Measurements from ENCODE around the gene PAAF1.
A peak's percentile ranks its signal among the peaks of the same experiment; 100 is the strongest.

The PAAF1 gene

GRCh38 chr11:73949912-73950311 lies 73.1 kb downstream of the PAAF1 start:
- Histone ChIP-seq H2BK12ac (ENCODE audit: low read length in 2 of 2) (no peak overlapping the region), H3K14ac (ENCODE audit: low read length in 2 of 2) (no peak overlapping the region), H3K4me1 (ENCODE audit: control insufficient read depth, insufficient read depth, low read depth, low read length) (peaks cover 16% of the 10 kb centered on the region), H4K8ac (ENCODE audit: low read length) (no peak overlapping the region), H3K36me3 (ENCODE audit: control insufficient read depth in 1 of 2, insufficient read depth in 2 of 2, low read depth in 1 of 2, low read length in 2 of 2) (peaks cover 0 to 10% of the 10 kb centered on the region in 2 experiments), H2AFZ (ENCODE audit: low read depth, low read length) (no peak overlapping the region), H3K9me3 (ENCODE audit: control insufficient read depth, low read length) (peaks cover 5% of the 10 kb centered on the region), H3K23ac (ENCODE audit: low read length in 2 of 2) (no peak overlapping the region), H3K4ac (ENCODE audit: low read depth in 1 of 2, low read length in 2 of 2) (no peak overlapping the region), H3K27me3 (ENCODE audit: control insufficient read depth in 1 of 2, insufficient read depth in 1 of 2, low read length in 2 of 2) (no peaks in the 10 kb centered on the region), H3K9ac (ENCODE audit: low read length) (no peak overlapping the region), H2AK5ac (ENCODE audit: low read length, severe bottlenecking) (no peak overlapping the region), H4K91ac (ENCODE audit: low read length) (no peak overlapping the region), H3K79me1 (replicated peaks; ENCODE audit: low read length, poor library complexity, severe bottlenecking) (no peaks in the 10 kb centered on the region), H2BK120ac (ENCODE audit: low read depth, low read length) (no peak overlapping the region), H2BK15ac (ENCODE audit: low read depth, poor library complexity, severe bottlenecking) (no peak overlapping the region), H2BK5ac (ENCODE audit: low read depth, low read length, poor library complexity, severe bottlenecking) (no peak overlapping the region), H3K4me3 (ENCODE audit: insufficient read depth in 1 of 2, low read depth in 1 of 2, low read length in 2 of 2) (no peak overlapping the region), H3K4me2 (ENCODE audit: low read length, poor library complexity, severe bottlenecking) (no peak overlapping the region), H3K18ac (ENCODE audit: low read depth in 1 of 2, low read length in 2 of 2) (no peak overlapping the region), H3K27ac (ENCODE audit: low read length, poor library complexity, severe bottlenecking) (no peak overlapping the region)
- 97% methylated on average over 5 of the region's 5 CpGs for WGBS
- no peak for DNase-seq

DNA sequence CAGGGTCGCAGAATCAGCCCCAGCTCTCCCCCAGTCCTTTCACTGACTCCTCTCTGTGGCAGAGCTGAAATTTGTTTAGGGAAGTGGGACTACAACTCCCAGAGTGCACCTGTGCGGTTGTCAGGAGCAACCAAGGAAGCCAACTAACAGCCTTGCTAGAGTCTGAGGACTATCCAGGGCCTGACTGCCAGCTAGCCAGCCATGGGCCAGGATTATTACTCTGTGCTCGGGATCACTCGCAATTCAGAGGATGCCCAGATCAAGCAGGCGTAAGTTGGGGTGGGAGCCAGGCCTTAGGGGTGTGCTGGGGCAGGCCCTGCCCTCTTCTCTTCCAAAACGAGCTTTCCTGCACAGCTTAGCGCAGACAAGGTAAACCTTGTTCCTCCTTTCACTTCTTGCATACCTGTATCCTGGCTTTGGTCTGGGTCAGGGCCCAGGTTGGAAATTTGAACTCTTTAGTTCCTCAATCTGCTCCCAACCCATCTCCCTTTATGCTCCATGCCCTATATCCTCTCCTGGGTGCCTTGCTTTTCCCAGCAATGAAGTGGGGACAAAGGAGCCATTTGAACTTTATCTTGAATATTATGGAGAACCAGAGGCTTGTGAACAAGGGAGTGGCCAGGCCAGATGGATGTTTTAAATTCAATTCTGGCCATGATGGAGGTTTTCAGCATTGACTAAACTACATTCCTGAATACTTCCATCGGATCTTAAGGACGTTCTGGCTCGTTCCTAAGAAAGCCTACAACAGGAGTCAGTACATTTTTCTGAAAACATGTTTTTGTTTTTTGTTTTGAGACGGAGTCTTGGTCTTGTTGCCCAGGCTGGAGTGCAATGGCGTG lies 74.3 kb downstream of the PAAF1 start, which contains the start of gene DNAJB13:
TSS of gene DNAJB13 (plus strand) at position 158 of the 842 bp plus-strand sequence. CDS start at position 202, 44 bp downstream.
- Histone ChIP-seq H3K4me3 (ENCODE audit: insufficient read depth in 1 of 2, low read depth in 1 of 2, low read length in 2 of 2) (no peak within 1 kb of the TSS), H4K91ac (ENCODE audit: low read length) (no peak within 1 kb of the TSS), H2BK5ac (ENCODE audit: low read depth, low read length, poor library complexity, severe bottlenecking) (no peak within 1 kb of the TSS), H3K14ac (ENCODE audit: low read length in 2 of 2) (no peak within 1 kb of the TSS), H2BK12ac (ENCODE audit: low read length in 2 of 2) (no peak within 1 kb of the TSS), H3K27ac (ENCODE audit: low read length, poor library complexity, severe bottlenecking) (peak within 1 kb of the TSS; percentile 93), H3K36me3 (ENCODE audit: control insufficient read depth in 1 of 2, insufficient read depth in 2 of 2, low read depth in 1 of 2, low read length in 2 of 2) (peaks cover 0 to 10% of the 10 kb centered on the region in 2 experiments), H3K79me1 (replicated peaks; ENCODE audit: low read length, poor library complexity, severe bottlenecking) (no peaks in the 10 kb centered on the region), H3K4me1 (ENCODE audit: control insufficient read depth, insufficient read depth, low read depth, low read length) (peaks cover 20% of the 10 kb centered on the region), H2AFZ (ENCODE audit: low read depth, low read length) (no peak within 1 kb of the TSS), H3K23ac (ENCODE audit: low read length in 2 of 2) (no peak within 1 kb of the TSS), H2BK120ac (ENCODE audit: low read depth, low read length) (no peak within 1 kb of the TSS), H4K8ac (ENCODE audit: low read length) (no peak within 1 kb of the TSS), H3K9ac (ENCODE audit: low read length) (no peak within 1 kb of the TSS), H2BK15ac (ENCODE audit: low read depth, poor library complexity, severe bottlenecking) (no peak within 1 kb of the TSS), H3K4me2 (ENCODE audit: low read length, poor library complexity, severe bottlenecking) (no peak within 1 kb of the TSS), H2AK5ac (ENCODE audit: low read length, severe bottlenecking) (peak within 1 kb of the TSS; percentile 8), H3K18ac (ENCODE audit: low read depth in 1 of 2, low read length in 2 of 2) (no peak within 1 kb of the TSS), H3K27me3 (ENCODE audit: control insufficient read depth in 1 of 2, insufficient read depth in 1 of 2, low read length in 2 of 2) (no peaks in the 10 kb centered on the region), H3K4ac (ENCODE audit: low read depth in 1 of 2, low read length in 2 of 2) (no peak within 1 kb of the TSS), H3K9me3 (ENCODE audit: control insufficient read depth, low read length) (peaks cover 5% of the 10 kb centered on the region)
- DNase-seq: peak; percentile 73
- 74% methylated on average over 12 of the region's 12 CpGs for WGBS

DNA sequence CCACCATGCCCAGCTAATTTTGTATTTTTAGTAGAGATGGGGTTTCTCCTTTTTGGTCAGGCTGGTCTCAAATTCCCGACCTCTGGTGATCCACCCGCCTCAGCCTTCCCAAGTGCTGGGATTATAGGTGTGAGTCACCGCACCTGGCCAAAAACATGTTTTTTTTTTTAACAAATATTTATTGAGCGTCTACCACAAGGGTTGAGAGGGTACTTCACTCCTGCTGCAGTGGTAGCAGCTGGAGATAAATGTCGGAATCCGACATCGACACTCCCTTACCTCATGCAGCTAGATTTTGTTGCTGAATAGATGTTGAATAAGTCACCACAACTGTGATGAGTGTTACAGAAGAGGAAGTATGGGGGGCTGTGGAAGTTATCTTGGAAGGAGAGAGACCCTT lies 75.0 kb downstream of the PAAF1 start:
- no peak for DNase-seq
- peaks cover 0 to 2% of the 10 kb centered on the region in 2 experiments for H3K27me3 ChIP-seq (ENCODE audit: control insufficient read depth in 1 of 2, insufficient read depth in 1 of 2, low read length in 2 of 2)
- H2AFZ ChIP-seq (ENCODE audit: low read depth, low read length): no peak overlapping the region
- H3K4me2 ChIP-seq (ENCODE audit: low read length, poor library complexity, severe bottlenecking): no peak overlapping the region
- peak overlapping the region; percentile 93 for H3K27ac ChIP-seq (ENCODE audit: low read length, poor library complexity, severe bottlenecking)
- H3K4ac ChIP-seq (ENCODE audit: low read depth in 1 of 2, low read length in 2 of 2): no peak overlapping the region
- H3K36me3 ChIP-seq (ENCODE audit: control insufficient read depth in 1 of 2, insufficient read depth in 2 of 2, low read depth in 1 of 2, low read length in 2 of 2): peaks cover 0 to 8% of the 10 kb centered on the region in 2 experiments
- no peak overlapping the region for H4K91ac ChIP-seq (ENCODE audit: low read length)
- peaks cover under 1% of the 10 kb centered on the region for H3K9me3 ChIP-seq (ENCODE audit: control insufficient read depth, low read length)
- no peak overlapping the region for H3K4me3 ChIP-seq (ENCODE audit: insufficient read depth in 1 of 2, low read depth in 1 of 2, low read length in 2 of 2)
- no peak overlapping the region for H3K14ac ChIP-seq (ENCODE audit: low read length in 2 of 2)
- H4K8ac ChIP-seq (ENCODE audit: low read length): no peak overlapping the region
- no peaks in the 10 kb centered on the region for H3K79me1 ChIP-seq (replicated peaks; ENCODE audit: low read length, poor library complexity, severe bottlenecking)
- no peak overlapping the region for H2BK15ac ChIP-seq (ENCODE audit: low read depth, poor library complexity, severe bottlenecking)
- no peak overlapping the region for H3K23ac ChIP-seq (ENCODE audit: low read length in 2 of 2)
- H3K18ac ChIP-seq (ENCODE audit: low read depth in 1 of 2, low read length in 2 of 2): no peak overlapping the region
- H2BK120ac ChIP-seq (ENCODE audit: low read depth, low read length): no peak overlapping the region
- no peak overlapping the region for H2BK12ac ChIP-seq (ENCODE audit: low read length in 2 of 2)
- WGBS: 91% methylated on average over 7 of the region's 7 CpGs
- peak overlapping the region; percentile 11 for H2BK5ac ChIP-seq (ENCODE audit: low read depth, low read length, poor library complexity, severe bottlenecking)
- no peak overlapping the region for H3K9ac ChIP-seq (ENCODE audit: low read length)
- H3K4me1 ChIP-seq (ENCODE audit: control insufficient read depth, insufficient read depth, low read depth, low read length): peaks cover 25% of the 10 kb centered on the region
- no peak overlapping the region for H2AK5ac ChIP-seq (ENCODE audit: low read length, severe bottlenecking)

GRCh38 chr11:73956876-73957653 lies 80.3 kb downstream of the PAAF1 start:
- WGBS: 91% methylated on average over 27 of the region's 29 CpGs
- no peak overlapping the region for H4K91ac ChIP-seq (ENCODE audit: low read length)
- no peak overlapping the region for H3K23ac ChIP-seq (ENCODE audit: low read length in 2 of 2)
- peak overlapping the region; percentile 56 for H3K27ac ChIP-seq (ENCODE audit: low read length, poor library complexity, severe bottlenecking)
- no peak overlapping the region for H2BK120ac ChIP-seq (ENCODE audit: low read depth, low read length)
- no peak overlapping the region for H3K4me3 ChIP-seq (ENCODE audit: insufficient read depth in 1 of 2, low read depth in 1 of 2, low read length in 2 of 2)
- peak overlapping the region; percentile 35 for H4K8ac ChIP-seq (ENCODE audit: low read length)
- peaks cover 28% of the 10 kb centered on the region for H3K4me1 ChIP-seq (ENCODE audit: control insufficient read depth, insufficient read depth, low read depth, low read length)
- H2AFZ ChIP-seq (ENCODE audit: low read depth, low read length): peak overlapping the region; percentile 18
- peak overlapping the region; percentile 87 for H2AK5ac ChIP-seq (ENCODE audit: low read length, severe bottlenecking)
- peak overlapping the region in 1 of 2 experiments; percentile 28 for H3K4ac ChIP-seq (ENCODE audit: low read depth in 1 of 2, low read length in 2 of 2)
- peaks cover 0 to 23% of the 10 kb centered on the region in 2 experiments for H3K36me3 ChIP-seq (ENCODE audit: control insufficient read depth in 1 of 2, insufficient read depth in 2 of 2, low read depth in 1 of 2, low read length in 2 of 2)
- H3K9ac ChIP-seq (ENCODE audit: low read length): no peak overlapping the region
- no peaks in the 10 kb centered on the region for H3K9me3 ChIP-seq (ENCODE audit: control insufficient read depth, low read length)
- peaks cover 4% of the 10 kb centered on the region for H3K79me1 ChIP-seq (replicated peaks; ENCODE audit: low read length, poor library complexity, severe bottlenecking)
- H3K18ac ChIP-seq (ENCODE audit: low read depth in 1 of 2, low read length in 2 of 2): peak overlapping the region in 1 of 2 experiments; percentile 29
- H2BK12ac ChIP-seq (ENCODE audit: low read length in 2 of 2): peak overlapping the region in 1 of 2 experiments; percentile 59
- no peak for DNase-seq
- peak overlapping the region in 1 of 2 experiments; percentile 61 for H3K14ac ChIP-seq (ENCODE audit: low read length in 2 of 2)
- H3K27me3 ChIP-seq (ENCODE audit: control insufficient read depth in 1 of 2, insufficient read depth in 1 of 2, low read length in 2 of 2): peaks cover 0 to 25% of the 10 kb centered on the region in 2 experiments
- H3K4me2 ChIP-seq (ENCODE audit: low read length, poor library complexity, severe bottlenecking): no peak overlapping the region
- peak overlapping the region; percentile 81 for H2BK5ac ChIP-seq (ENCODE audit: low read depth, low read length, poor library complexity, severe bottlenecking)
- no peak overlapping the region for H2BK15ac ChIP-seq (ENCODE audit: low read depth, poor library complexity, severe bottlenecking)
